ENCODE data around the gene PLCH1.

PLCH1 gene

DNA sequence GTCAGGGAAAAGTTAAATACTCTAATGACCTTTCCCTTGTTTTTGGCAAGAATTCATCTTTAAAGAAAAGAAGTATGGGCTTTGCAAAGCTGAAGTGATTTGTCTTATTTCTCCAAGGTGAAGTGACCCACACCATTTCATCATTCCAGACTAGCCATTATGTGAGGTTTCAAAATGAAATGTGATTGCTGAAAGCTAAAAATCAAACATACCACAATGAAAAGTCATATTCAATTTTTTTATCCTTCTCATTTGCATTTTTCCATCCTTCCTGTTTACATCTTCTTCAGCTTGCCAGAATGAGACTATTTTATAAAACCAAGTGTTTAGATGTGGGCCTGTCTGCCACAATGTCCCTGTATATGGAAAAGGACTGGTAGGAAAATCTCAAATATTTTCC, 309.1 kb downstream of the PLCH1 start:
- Histone ChIP-seq H3K36me3 (ENCODE audit: control insufficient read depth in 2 of 2, insufficient read depth in 1 of 2, low read length in 2 of 2) (no peaks in the 10 kb centered on the region), H3K9me3 (ENCODE audit: control insufficient read depth, insufficient read depth, low read depth, low read length) (no peaks in the 10 kb centered on the region), H3K27ac (ENCODE audit: extremely low read depth, low read depth, low read length) (no peak overlapping the region), H3K4me3 (ENCODE audit: low read depth, low read length) (no peak overlapping the region), H3K4me1 (ENCODE audit: control insufficient read depth, insufficient read depth, low read length) (no peaks in the 10 kb centered on the region)
- TF ChIP-seq, protein P1, sequence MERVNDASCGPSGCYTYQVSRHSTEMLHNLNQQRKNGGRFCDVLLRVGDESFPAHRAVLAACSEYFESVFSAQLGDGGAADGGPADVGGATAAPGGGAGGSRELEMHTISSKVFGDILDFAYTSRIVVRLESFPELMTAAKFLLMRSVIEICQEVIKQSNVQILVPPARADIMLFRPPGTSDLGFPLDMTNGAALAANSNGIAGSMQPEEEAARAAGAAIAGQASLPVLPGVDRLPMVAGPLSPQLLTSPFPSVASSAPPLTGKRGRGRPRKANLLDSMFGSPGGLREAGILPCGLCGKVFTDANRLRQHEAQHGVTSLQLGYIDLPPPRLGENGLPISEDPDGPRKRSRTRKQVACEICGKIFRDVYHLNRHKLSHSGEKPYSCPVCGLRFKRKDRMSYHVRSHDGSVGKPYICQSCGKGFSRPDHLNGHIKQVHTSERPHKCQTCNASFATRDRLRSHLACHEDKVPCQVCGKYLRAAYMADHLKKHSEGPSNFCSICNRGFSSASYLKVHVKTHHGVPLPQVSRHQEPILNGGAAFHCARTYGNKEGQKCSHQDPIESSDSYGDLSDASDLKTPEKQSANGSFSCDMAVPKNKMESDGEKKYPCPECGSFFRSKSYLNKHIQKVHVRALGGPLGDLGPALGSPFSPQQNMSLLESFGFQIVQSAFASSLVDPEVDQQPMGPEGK (tag by site-specific recombination; IDR thresholded peaks at IDR 0.05), result no peak
- TF ChIP-seq ZNF24 (tag by site-specific recombination; IDR thresholded peaks at IDR 0.05), result no peak
- no peak for TF ChIP-seq ZNF514 (tag by site-specific recombination; IDR thresholded peaks at IDR 0.05)
- TF ChIP-seq, protein P2, sequence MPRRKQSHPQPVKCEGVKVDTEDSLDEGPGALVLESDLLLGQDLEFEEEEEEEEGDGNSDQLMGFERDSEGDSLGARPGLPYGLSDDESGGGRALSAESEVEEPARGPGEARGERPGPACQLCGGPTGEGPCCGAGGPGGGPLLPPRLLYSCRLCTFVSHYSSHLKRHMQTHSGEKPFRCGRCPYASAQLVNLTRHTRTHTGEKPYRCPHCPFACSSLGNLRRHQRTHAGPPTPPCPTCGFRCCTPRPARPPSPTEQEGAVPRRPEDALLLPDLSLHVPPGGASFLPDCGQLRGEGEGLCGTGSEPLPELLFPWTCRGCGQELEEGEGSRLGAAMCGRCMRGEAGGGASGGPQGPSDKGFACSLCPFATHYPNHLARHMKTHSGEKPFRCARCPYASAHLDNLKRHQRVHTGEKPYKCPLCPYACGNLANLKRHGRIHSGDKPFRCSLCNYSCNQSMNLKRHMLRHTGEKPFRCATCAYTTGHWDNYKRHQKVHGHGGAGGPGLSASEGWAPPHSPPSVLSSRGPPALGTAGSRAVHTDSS (tag by site-specific recombination; IDR thresholded peaks at IDR 0.05), result no peak
- TF ChIP-seq MYNN (tag by site-specific recombination; IDR thresholded peaks at IDR 0.05; ENCODE audit: borderline replicate concordance), result no peak
- TF ChIP-seq BCL11A (tag by site-specific recombination; IDR thresholded peaks at IDR 0.05; ENCODE audit: low read depth), result no peak
- no peak for TF ChIP-seq ZNF2 (tag by site-specific recombination; IDR thresholded peaks at IDR 0.05)
- TF ChIP-seq, protein P3, sequence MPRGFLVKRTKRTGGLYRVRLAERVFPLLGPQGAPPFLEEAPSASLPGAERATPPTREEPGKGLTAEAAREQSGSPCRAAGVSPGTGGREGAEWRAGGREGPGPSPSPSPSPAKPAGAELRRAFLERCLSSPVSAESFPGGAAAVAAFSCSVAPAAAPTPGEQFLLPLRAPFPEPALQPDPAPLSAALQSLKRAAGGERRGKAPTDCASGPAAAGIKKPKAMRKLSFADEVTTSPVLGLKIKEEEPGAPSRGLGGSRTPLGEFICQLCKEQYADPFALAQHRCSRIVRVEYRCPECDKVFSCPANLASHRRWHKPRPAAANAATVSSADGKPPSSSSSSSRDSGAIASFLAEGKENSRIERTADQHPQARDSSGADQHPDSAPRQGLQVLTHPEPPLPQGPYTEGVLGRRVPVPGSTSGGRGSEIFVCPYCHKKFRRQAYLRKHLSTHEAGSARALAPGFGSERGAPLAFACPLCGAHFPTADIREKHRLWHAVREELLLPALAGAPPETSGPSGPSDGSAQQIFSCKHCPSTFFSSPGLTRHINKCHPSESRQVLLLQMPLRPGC (tag by site-specific recombination; IDR thresholded peaks at IDR 0.05), result no peak
- TF ChIP-seq ZNF548 (tag by site-specific recombination; IDR thresholded peaks at IDR 0.05), result no peak
- no peak for TF ChIP-seq OSR2 (tag by site-specific recombination; IDR thresholded peaks at IDR 0.05)
- TF ChIP-seq, protein P4, sequence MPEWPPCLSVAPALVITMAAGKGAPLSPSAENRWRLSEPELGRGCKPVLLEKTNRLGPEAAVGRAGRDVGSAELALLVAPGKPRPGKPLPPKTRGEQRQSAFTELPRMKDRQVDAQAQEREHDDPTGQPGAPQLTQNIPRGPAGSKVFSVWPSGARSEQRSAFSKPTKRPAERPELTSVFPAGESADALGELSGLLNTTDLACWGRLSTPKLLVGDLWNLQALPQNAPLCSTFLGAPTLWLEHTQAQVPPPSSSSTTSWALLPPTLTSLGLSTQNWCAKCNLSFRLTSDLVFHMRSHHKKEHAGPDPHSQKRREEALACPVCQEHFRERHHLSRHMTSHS (tag by site-specific recombination; IDR thresholded peaks at IDR 0.05), result no peak
- CTCF ChIA-PET, result no interaction called here
- POLR2A ChIA-PET, result no interaction called here

DNA sequence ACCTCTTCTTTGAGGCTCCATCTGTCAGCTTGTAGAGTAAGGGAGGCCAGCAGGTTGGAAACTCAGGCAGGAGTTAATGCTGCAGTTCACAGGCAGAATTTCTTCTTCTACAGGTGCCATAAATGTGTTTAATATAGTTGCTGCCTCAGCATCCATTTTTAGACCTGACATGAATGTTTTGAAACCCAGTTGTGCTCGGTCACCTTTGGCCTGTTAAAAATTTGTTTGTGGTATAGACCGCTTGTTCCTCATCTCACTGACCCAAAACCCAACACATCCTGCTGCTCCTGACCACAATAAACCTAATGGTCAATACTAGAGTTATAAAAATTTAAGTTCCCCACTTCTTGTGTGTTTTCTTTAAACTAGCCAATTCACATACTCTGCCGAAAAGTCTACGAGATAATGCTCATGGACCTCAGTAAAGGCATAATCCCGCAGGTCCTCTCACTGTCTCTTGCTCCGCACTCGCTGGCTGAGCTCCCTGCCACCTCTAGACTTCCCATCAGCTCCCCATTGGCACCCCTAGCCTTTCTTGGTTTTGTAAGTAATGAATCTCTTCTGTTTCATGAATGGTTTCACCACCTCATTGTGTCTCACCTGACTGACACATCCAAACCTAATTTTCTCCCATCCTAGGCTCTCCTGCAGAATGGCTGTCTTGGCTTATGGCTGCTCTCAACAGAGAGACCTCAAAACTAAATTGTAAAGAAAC, 312.9 kb downstream of the PLCH1 start:
- H3K4me3 ChIP-seq (ENCODE audit: low read depth, low read length), result no peak overlapping the region
- ChIA-PET POLR2A (no interaction called here), CTCF (no interaction called here)
- TF ChIP-seq ZNF629 (tag by site-specific recombination; IDR thresholded peaks at IDR 0.05) (no peak), ZEB2 (tag by site-specific recombination; IDR thresholded peaks at IDR 0.05) (no peak), ZBTB21 (tag by site-specific recombination; IDR thresholded peaks at IDR 0.05) (no peak), FEZF1 (tag by site-specific recombination; IDR thresholded peaks at IDR 0.05) (no peak), ZNF747 (tag by site-specific recombination; IDR thresholded peaks at IDR 0.05) (no peak)
- TF ChIP-seq, protein P5, sequence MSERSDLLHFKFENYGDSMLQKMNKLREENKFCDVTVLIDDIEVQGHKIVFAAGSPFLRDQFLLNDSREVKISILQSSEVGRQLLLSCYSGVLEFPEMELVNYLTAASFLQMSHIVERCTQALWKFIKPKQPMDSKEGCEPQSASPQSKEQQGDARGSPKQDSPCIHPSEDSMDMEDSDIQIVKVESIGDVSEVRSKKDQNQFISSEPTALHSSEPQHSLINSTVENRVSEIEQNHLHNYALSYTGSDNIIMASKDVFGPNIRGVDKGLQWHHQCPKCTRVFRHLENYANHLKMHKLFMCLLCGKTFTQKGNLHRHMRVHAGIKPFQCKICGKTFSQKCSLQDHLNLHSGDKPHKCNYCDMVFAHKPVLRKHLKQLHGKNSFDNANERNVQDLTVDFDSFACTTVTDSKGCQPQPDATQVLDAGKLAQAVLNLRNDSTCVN (tag by site-specific recombination; optimal IDR thresholded peaks at IDR 0.05), result no peak
- TF ChIP-seq, protein P6, sequence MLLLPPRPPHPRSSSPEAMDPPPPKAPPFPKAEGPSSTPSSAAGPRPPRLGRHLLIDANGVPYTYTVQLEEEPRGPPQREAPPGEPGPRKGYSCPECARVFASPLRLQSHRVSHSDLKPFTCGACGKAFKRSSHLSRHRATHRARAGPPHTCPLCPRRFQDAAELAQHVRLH (tag by site-specific recombination; IDR thresholded peaks at IDR 0.05), result no peak
- no peaks in the 10 kb centered on the region for H3K9me3 ChIP-seq (ENCODE audit: control insufficient read depth, insufficient read depth, low read depth, low read length)
- H3K4me1 ChIP-seq (ENCODE audit: control insufficient read depth, insufficient read depth, low read length), result no peaks in the 10 kb centered on the region
- no peak overlapping the region for H3K27ac ChIP-seq (ENCODE audit: extremely low read depth, low read depth, low read length)
- H3K36me3 ChIP-seq (ENCODE audit: control insufficient read depth in 2 of 2, insufficient read depth in 1 of 2, low read length in 2 of 2), result no peaks in the 10 kb centered on the region
